ENCODE measurements around the gene LIME1. TPM values are rescaled to one million over a fixed set of nuclear protein-coding genes. Genes with fewer than 3 reads are reported as not detected.

Gene LIME1
- total RNA-seq, 1 experiment from 2014 or later: 13.5 TPM

GRCh38 chr20:63747622-63748069, 11.2 kb downstream of the LIME1 start:
- Mint-ChIP-seq H3K27ac (no peak overlapping the region), H3K36me3 (ENCODE audit: insufficient read depth in 1 of 3, low read depth in 3 of 3) (peaks cover 0 to 16% (median 14%) of the 10 kb centered on the region in 3 experiments; a peak in 4 of 7 replicates), H3K4me3 (no peak overlapping the region), H3K9me3 (no peaks in the 10 kb centered on the region), H3K4me1 (peaks cover 4 to 8% of the 10 kb centered on the region in 2 experiments; a peak in 3 of 4 replicates), H3K27me3 (ENCODE audit: low read depth) (no peaks in the 10 kb centered on the region)
- H2BK12ac ChIP-seq (ENCODE audit: insufficient read length, low read depth, low read length): no peak overlapping the region
- no peak overlapping the region for H2AK5ac ChIP-seq (ENCODE audit: insufficient read length, low read length)
- no peaks in the 10 kb centered on the region for H3K79me2 ChIP-seq (ENCODE audit: insufficient read depth, low read length)
- no peaks in the 10 kb centered on the region for H3K23me2 ChIP-seq (ENCODE audit: insufficient read length, low read depth, low read length, poor library complexity, severe bottlenecking)
- H2BK120ac ChIP-seq (ENCODE audit: low read depth, low read length, poor library complexity, severe bottlenecking): no peak overlapping the region
- no peak overlapping the region for H3K18ac ChIP-seq (ENCODE audit: insufficient read length, low read depth, low read length)
- H3K9me3 ChIP-seq (ENCODE audit: control insufficient read depth, low read depth, low read length): no peaks in the 10 kb centered on the region
- H3K4me1 ChIP-seq (ENCODE audit: insufficient read depth, low read length): no peaks in the 10 kb centered on the region; the same call in 1 of the 2 replicates
- no peak overlapping the region for H2BK15ac ChIP-seq (ENCODE audit: low read depth, low read length)
- TF ChIP-seq CTCF (conservative IDR thresholded peaks at IDR 0.05): no peak
- H3K4me2 ChIP-seq (ENCODE audit: insufficient read depth, insufficient read length, low read length): no peak overlapping the region
- H2AFZ ChIP-seq (ENCODE audit: low read length): no peak overlapping the region
- H4K91ac ChIP-seq (ENCODE audit: insufficient read length, low read depth, low read length): no peak overlapping the region
- H3K9ac ChIP-seq (ENCODE audit: extremely low read depth, insufficient read length, low read length): no peak overlapping the region
- H3K79me1 ChIP-seq (ENCODE audit: insufficient read depth, low read depth, low read length, poor library complexity, severe bottlenecking): no peaks in the 10 kb centered on the region
- no peak overlapping the region for H3K4ac ChIP-seq (ENCODE audit: low read depth, low read length)
- WGBS (ENCODE audit: extremely low coverage, insufficient read length, low lambda C conversion rate): no CpG with 5 or more reads among the region's 13 CpGs
- no peak overlapping the region for H3T11ph ChIP-seq (ENCODE audit: low read length)
- H3K27me3 ChIP-seq (ENCODE audit: insufficient read depth, low read length): no peaks in the 10 kb centered on the region
- no peak overlapping the region for H3K23ac ChIP-seq (ENCODE audit: insufficient read length, low read depth, low read length)
- no peak overlapping the region for H3K56ac ChIP-seq (ENCODE audit: insufficient read length, low read depth, low read length)
- H4K5ac ChIP-seq (ENCODE audit: insufficient read length, low read depth, low read length): no peak overlapping the region
- no peak overlapping the region for H4K8ac ChIP-seq (replicated peaks; ENCODE audit: insufficient read length, low read depth, low read length)
- H3K14ac ChIP-seq (ENCODE audit: insufficient read depth, low read length): no peak overlapping the region
- H2BK5ac ChIP-seq (ENCODE audit: insufficient read length, low read length): no peak overlapping the region
- H3K27ac ChIP-seq (ENCODE audit: insufficient read length, low read depth, low read length): no peak overlapping the region
- no peak for DNase-seq
- no peak overlapping the region for H2BK20ac ChIP-seq (ENCODE audit: low read depth, low read length, poor library complexity, severe bottlenecking)
- no peaks in the 10 kb centered on the region for H4K20me1 ChIP-seq (ENCODE audit: control insufficient read depth, insufficient read depth, insufficient read length)
